IMR-90 (cell line): Measurements from ENCODE around the gene LAMA4. TPM values are rescaled to one million over a fixed set of nuclear protein-coding genes. Genes with fewer than 3 reads are reported as not detected.

Experiments
- ATAC-seq: fragments of 200-7000 bp; cut with Tn5 transposase; 2 replicates; pipeline ENCODE4 v1.9.1; 2020; ENCODE audit warnings: low read depth, mild to moderate bottlenecking, moderate library complexity
- BruUV-seq: library from RNA; stranded (reverse); fragments of 400-500 nt; replicated peaks from 2 replicates; lab custom pipeline; 2021; lab: Mats Ljungman, UMichigan
- CTCF ChIA-PET: fragments of 300-600 bp; formaldehyde crosslinking; extraction: SDS; loops from one replicate; lab custom pipeline; 2021; ENCODE audit warnings: antibody characterized with exemption; lab: Yijun Ruan, JAX
- POLR2A ChIA-PET: fragments of 300-600 bp; sonication (Branson Sonifier 250); formaldehyde crosslinking; loops from one replicate; lab custom pipeline; 2022; ENCODE audit warnings: antibody characterized with exemption; ENCODE audit not compliant: unreplicated experiment; lab: Charles Lee
- DNase-seq: peaks from one replicate; pipeline ENCODE4 v3.0.0; 2013
- H2AFZ ChIP-seq: replicated peaks from 2 replicates; pipeline ENCODE3; 2013; ENCODE audit warnings: low read length, mild to moderate bottlenecking; ENCODE audit not compliant: poor library complexity
- H2AK5ac ChIP-seq: 2 replicates; pipeline ENCODE4 v1.6.1; 2013; ENCODE audit warnings: low read depth, low read length, inconsistent platforms
- H2AK9ac ChIP-seq: replicated peaks from 2 replicates; pipeline ENCODE3; 2013; ENCODE audit warnings: mild to moderate bottlenecking, low read depth, low read length, moderate library complexity; ENCODE audit not compliant: poor library complexity
- H2BK120ac ChIP-seq: 2 replicates; pipeline ENCODE4 v1.6.1; 2013; ENCODE audit warnings: low read depth, low read length, inconsistent platforms
- H2BK15ac ChIP-seq: 3 replicates; pipeline ENCODE4 v1.6.1; 2013; ENCODE audit warnings: low read depth, low read length, inconsistent platforms
- H2BK20ac ChIP-seq: 2 replicates; pipeline ENCODE4 v1.6.1; 2013; ENCODE audit warnings: low read depth, mild to moderate bottlenecking, inconsistent platforms, low read length, moderate library complexity
- H2BK5ac ChIP-seq: 2 replicates; pipeline ENCODE4 v1.6.1; 2013; ENCODE audit warnings: mild to moderate bottlenecking, low read depth, low read length, inconsistent platforms; ENCODE audit not compliant: poor library complexity, severe bottlenecking
- H3K14ac ChIP-seq: replicated peaks from 2 replicates; pipeline ENCODE4 v1.6.1; 2013; ENCODE audit warnings: low read depth, low read length, inconsistent platforms
- H3K18ac ChIP-seq: 2 replicates; pipeline ENCODE4 v1.6.1; 2013; ENCODE audit warnings: low read depth, low read length, control low read depth
- H3K23ac ChIP-seq: 2 replicates; pipeline ENCODE4 v1.6.1; 2013; ENCODE audit warnings: low read depth, low read length, inconsistent platforms
- H3K27ac ChIP-seq: 2 replicates; pipeline ENCODE4 v1.5.1; 2013; ENCODE audit warnings: mild to moderate bottlenecking, control low read depth, low read length; ENCODE audit not compliant: insufficient read depth
- H3K27me3 ChIP-seq: 2 replicates; pipeline ENCODE4 v1.6.1; 2013; ENCODE audit warnings: low read length; ENCODE audit not compliant: control insufficient read depth, insufficient read depth
- H3K36me3 ChIP-seq: 2 replicates; pipeline ENCODE4 v1.6.1; 2013; ENCODE audit warnings: low read length, mixed read lengths; ENCODE audit not compliant: control insufficient read depth, insufficient read depth
- H3K4ac ChIP-seq: 2 replicates; pipeline ENCODE4 v1.6.1; 2013; ENCODE audit warnings: low read depth, low read length, inconsistent platforms
- H3K4me1 ChIP-seq: 2 replicates; pipeline ENCODE4 v1.6.1; 2013; ENCODE audit warnings: low read length, mixed read lengths; ENCODE audit not compliant: control insufficient read depth, insufficient read depth
- H3K4me2 ChIP-seq: 2 replicates; pipeline ENCODE4 v1.6.1; 2013; ENCODE audit warnings: low read depth, mild to moderate bottlenecking, control low read depth, low read length, moderate library complexity
- H3K4me3 ChIP-seq: 2 replicates; pipeline ENCODE4 v1.5.1; 2013; ENCODE audit warnings: low read depth, mild to moderate bottlenecking, control low read depth, low read length, moderate library complexity; ENCODE audit not compliant: insufficient read depth
- H3K56ac ChIP-seq: 2 replicates; pipeline ENCODE4 v1.6.1; 2013; ENCODE audit warnings: low read length, inconsistent platforms; ENCODE audit not compliant: insufficient read depth; ENCODE audit errors: extremely low read depth
- H3K79me1 ChIP-seq, 2 experiments: 2 replicates each; pipeline ENCODE4 v1.6.1; 2013; ENCODE audit warnings: low read length in 2 of 2, inconsistent platforms in 1 of 2, low read depth in 1 of 2
- H3K9ac ChIP-seq: 2 replicates; pipeline ENCODE4 v1.6.1; 2013; ENCODE audit warnings: low read depth, low read length, control low read depth
- H3K9me1 ChIP-seq: 2 replicates; pipeline ENCODE4 v1.6.1; 2013; ENCODE audit warnings: low read length, inconsistent platforms; ENCODE audit not compliant: insufficient read depth
- H3K9me3 ChIP-seq: 2 replicates; pipeline ENCODE4 v1.6.1; 2013; ENCODE audit warnings: low read length; ENCODE audit not compliant: control insufficient read depth, insufficient read depth
- H4K20me1 ChIP-seq: 2 replicates; pipeline ENCODE4 v1.6.1; 2013; ENCODE audit warnings: low read length, inconsistent platforms; ENCODE audit not compliant: insufficient read depth
- H4K5ac ChIP-seq: 2 replicates; pipeline ENCODE4 v1.6.1; 2013; ENCODE audit warnings: mild to moderate bottlenecking, low read depth, low read length, control low read depth
- H4K8ac ChIP-seq, 2 experiments: 2 replicates each; pipeline ENCODE4 v1.6.1; 2013; ENCODE audit warnings: low read depth in 2 of 2, low read length in 2 of 2, control low read depth in 1 of 2, inconsistent platforms in 1 of 2
- H4K91ac ChIP-seq: 2 replicates; pipeline ENCODE4 v1.6.1; 2013; ENCODE audit warnings: low read depth, low read length, inconsistent platforms; ENCODE audit not compliant: insufficient read depth
- BHLHE40 ChIP-seq: fragments of 150-350 bp; IDR thresholded peaks from 2 replicates; pipeline ENCODE4 v1.6.1; 2016; ENCODE audit warnings: mild to moderate bottlenecking, low read depth, low read length
- MAFK ChIP-seq: IDR thresholded peaks from 2 replicates; pipeline ENCODE4 v1.6.1; 2012; ENCODE audit warnings: low read depth, low read length, improper control_type of control experiment
- MXI1 ChIP-seq: IDR thresholded peaks from 2 replicates; pipeline ENCODE4 v1.6.1; 2012; ENCODE audit warnings: low read depth, mild to moderate bottlenecking, low read length, moderate library complexity, borderline replicate concordance
- NFE2L2 ChIP-seq: fragments of 150-350 bp; IDR thresholded peaks from 2 replicates; pipeline ENCODE4 v1.6.1; 2016; ENCODE audit warnings: low read depth, mild to moderate bottlenecking, low read length
- POLR2A ChIP-seq: IDR thresholded peaks from 2 replicates; pipeline ENCODE4 v1.6.1; 2012; ENCODE audit warnings: mild to moderate bottlenecking, low read depth, low read length
- RFX5 ChIP-seq: IDR thresholded peaks from 2 replicates; pipeline ENCODE4 v1.8.0; 2012; ENCODE audit warnings: low read depth, mild to moderate bottlenecking, low read length, moderate library complexity
- SMC3 ChIP-seq: fragments of 150-350 bp; IDR thresholded peaks from 2 replicates; pipeline ENCODE4 v1.6.1; 2016; ENCODE audit warnings: low read depth, mild to moderate bottlenecking, antibody characterized with exemption, low read length, moderate library complexity
- WGBS, 2 experiments: methylation state at CpG; one replicate each; pipeline versions ENCODE4 v1.1.5 to v1.1.7; 2013; ENCODE audit warnings: missing lambda C conversion rate in 2 of 2; ENCODE audit not compliant: insufficient read length in 1 of 2; ENCODE audit errors: extremely low coverage in 2 of 2; 5-methylcytosine and 5-hydroxymethylcytosine counted together
- dilution Hi-C: fragments of 300-500 bp; cut with HindIII; formaldehyde crosslinking; loops from one replicate; pipeline ENCODE4 v1.14.3; 2018; ENCODE audit warnings: low sequenced_read_pairs; ENCODE audit not compliant: unreplicated experiment
- in situ Hi-C: fragments of 300-500 bp; cut with MboI; formaldehyde crosslinking; loops from 3 replicates; pipeline ENCODE4 v1.14.3; 2019; ENCODE audit warnings: low sequenced_read_pairs, inconsistent platforms, mixed read lengths
- intact Hi-C: fragments of 100-400 bp; cut with micrococcal nuclease; formaldehyde crosslinking; loops from 2 replicates; pipeline ENCODE4 v1.10.0; 2022
- polyA plus RNA-seq, 3 experiments: library from polyadenylated mRNA; depleted of rRNA; stranded (reverse); fragments of >200 nt; gene quantifications; 2 replicates each; pipeline ENCODE4 v1.2.3, GENCODE V29; 2012; ENCODE audit warnings: low replicate concordance in 1 of 3
- total RNA-seq: library from RNA; depleted of rRNA; stranded (reverse); fragments of >200 nt; gene quantifications from 2 replicates; pipeline ENCODE4 v1.2.3, GENCODE V29; 2012

Gene LAMA4
- total and polyA plus RNA-seq, 2 of the 4 experiments (the other 2 are of a cell fraction) = 33.9 to 35.8 TPM

DNA sequence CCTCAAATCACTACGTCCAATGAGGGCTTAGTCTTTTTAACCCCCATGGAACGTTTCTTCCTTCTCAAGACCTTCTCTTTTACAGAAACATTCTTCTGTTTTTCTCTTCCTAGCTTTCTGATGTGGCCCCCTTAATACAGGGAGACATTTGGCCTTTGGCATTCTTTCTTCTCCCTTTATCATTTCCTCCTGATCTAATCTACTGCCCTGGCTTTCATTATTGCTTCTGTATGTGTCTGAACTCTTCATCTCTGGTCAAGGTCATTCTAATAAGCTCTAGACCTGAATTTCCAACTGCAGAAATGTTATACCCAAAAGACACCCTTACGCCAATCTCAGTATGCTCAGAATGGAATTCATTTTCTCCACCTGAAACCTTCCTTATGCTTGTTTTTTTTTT is 18.4 kb upstream of the LAMA4 start:
- Histone ChIP-seq H3K27ac (no peak overlapping the region), H2AFZ (no peak overlapping the region), H4K8ac (no peak overlapping the region), H4K5ac (no peak overlapping the region), H3K4me3 (no peak overlapping the region), H2BK20ac (peak overlapping the region; percentile 25; the same call in 1 of the 2 replicates), H3K14ac (no peak overlapping the region), H3K56ac (no peak overlapping the region), H2AK9ac (no peak overlapping the region), H4K20me1 (no peaks in the 10 kb centered on the region), H3K27me3 (no peaks in the 10 kb centered on the region), H3K9ac (no peak overlapping the region), H3K18ac (no peak overlapping the region), H2AK5ac (no peak overlapping the region), H3K4me1 (no peaks in the 10 kb centered on the region; the same call in 1 of the 2 replicates), H2BK15ac (no peak overlapping the region), H2BK120ac (no peak overlapping the region), H3K4me2 (no peak overlapping the region), H2BK5ac (no peak overlapping the region), H3K9me3 (no peaks in the 10 kb centered on the region), H3K23ac (no peak overlapping the region), H4K91ac (no peak overlapping the region), H3K36me3 (no peaks in the 10 kb centered on the region), H3K79me1 (no peaks in the 10 kb centered on the region), H3K4ac (no peak overlapping the region), H3K9me1 (no peaks in the 10 kb centered on the region)
- ATAC-seq (no peak), DNase-seq (no peak)
- dilution Hi-C loops (no loop called here), in situ Hi-C loops (no loop called here), intact Hi-C loops (no loop called here)
- POLR2A ChIA-PET = no interaction called here
- BruUV-seq = no TSS peak
- CTCF ChIA-PET = no interaction called here
- TF ChIP-seq POLR2A (no peak), MXI1 (no peak), MAFK (no peak), RFX5 (no peak), NFE2L2 (no peak), BHLHE40 (no peak), SMC3 (no peak)
- WGBS, 2 experiments = 67% methylated on average over 2 of the region's 3 CpGs; no CpG with 5 or more reads in 1 of the 2 experiments
